VCaP (cell line): ENCODE data around the gene TTC24.
"Not testable (repeated sequence)": the region's sequence is repeated elsewhere in the genome, so short reads cannot be mapped to it uniquely, and the experiment has no call there.

ENCODE experiments used
- H3K27ac ChIP-seq: fragments of 450-650 bp; 2 replicates; pipeline ENCODE4 v1.5.1; 2017
- TF ChIP-seq, protein P1 (sequence below): fragments of 450-650 bp; conservative IDR thresholded peaks from 2 replicates; pipeline ENCODE4 v1.5.1; 2017; ENCODE audit warnings: mild to moderate bottlenecking, moderate library complexity

TTC24 gene

DNA sequence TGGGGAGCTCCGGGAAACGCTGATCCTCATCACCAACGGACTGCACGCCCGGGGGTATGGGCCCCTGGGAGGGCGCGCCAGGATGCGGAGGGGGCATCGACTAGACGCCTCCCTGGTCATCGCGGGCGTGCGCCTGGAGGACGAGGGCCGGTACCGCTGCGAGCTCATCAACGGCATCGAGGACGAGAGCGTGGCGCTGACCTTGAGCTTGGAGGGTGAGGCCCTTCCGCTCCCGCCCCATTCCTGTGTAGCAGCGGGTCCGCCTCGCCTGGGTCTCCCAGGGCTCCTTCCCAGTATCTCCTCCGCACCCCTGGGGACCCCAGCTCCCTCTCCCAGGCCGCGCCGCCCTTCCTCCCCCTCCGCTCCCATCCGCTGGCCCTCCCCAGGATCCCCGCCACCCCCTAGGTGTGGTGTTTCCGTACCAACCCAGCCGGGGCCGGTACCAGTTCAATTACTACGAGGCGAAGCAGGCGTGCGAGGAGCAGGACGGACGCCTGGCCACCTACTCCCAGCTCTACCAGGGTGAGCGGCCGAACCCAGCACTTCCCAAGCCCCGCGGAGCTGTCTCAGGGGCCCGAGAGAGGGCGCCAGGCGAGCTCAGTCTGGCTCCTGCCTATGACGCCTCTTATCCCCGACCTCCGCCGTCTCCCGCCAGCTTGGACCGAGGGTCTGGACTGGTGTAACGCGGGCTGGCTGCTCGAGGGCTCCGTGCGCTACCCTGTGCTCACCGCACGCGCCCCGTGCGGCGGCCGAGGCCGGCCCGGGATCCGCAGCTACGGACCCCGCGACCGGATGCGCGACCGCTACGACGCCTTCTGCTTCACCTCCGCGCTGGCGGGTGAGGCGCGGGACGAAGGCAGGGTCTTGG lies 44.7 kb downstream of the TTC24 start:
- H3K27ac ChIP-seq: peak overlapping the region; percentile 35; the same call in 1 of the 2 replicates
- TF ChIP-seq, protein P1, sequence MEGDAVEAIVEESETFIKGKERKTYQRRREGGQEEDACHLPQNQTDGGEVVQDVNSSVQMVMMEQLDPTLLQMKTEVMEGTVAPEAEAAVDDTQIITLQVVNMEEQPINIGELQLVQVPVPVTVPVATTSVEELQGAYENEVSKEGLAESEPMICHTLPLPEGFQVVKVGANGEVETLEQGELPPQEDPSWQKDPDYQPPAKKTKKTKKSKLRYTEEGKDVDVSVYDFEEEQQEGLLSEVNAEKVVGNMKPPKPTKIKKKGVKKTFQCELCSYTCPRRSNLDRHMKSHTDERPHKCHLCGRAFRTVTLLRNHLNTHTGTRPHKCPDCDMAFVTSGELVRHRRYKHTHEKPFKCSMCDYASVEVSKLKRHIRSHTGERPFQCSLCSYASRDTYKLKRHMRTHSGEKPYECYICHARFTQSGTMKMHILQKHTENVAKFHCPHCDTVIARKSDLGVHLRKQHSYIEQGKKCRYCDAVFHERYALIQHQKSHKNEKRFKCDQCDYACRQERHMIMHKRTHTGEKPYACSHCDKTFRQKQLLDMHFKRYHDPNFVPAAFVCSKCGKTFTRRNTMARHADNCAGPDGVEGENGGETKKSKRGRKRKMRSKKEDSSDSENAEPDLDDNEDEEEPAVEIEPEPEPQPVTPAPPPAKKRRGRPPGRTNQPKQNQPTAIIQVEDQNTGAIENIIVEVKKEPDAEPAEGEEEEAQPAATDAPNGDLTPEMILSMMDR: peak; percentile 62

DNA sequence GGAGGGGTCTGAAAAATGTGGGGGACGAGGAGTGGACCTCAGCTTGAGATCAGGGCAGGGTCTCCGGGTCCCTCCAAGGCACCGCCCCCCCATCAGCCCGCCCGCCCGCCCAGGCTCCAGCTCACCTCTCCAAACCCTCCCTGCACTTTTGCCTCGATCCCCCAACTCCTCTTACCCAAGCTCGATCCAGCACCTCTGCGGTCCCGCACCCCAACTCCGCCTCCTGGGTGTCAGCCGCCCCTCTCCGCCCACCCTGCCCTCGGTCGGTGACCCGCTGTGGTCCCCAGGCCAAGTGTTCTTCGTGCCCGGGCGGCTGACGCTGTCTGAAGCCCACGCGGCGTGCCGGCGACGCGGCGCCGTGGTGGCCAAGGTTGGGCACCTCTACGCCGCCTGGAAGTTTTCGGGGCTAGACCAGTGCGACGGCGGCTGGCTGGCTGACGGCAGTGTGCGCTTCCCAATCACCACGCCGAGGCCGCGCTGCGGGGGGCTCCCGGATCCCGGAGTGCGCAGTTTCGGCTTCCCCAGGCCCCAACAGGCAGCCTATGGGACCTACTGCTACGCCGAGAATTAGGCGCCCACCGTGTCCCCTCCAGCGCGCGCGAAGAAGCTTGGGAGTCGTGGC lies 45.4 kb downstream of the TTC24 start:
- no peak overlapping the region; the same call in 1 of the 2 replicates for H3K27ac ChIP-seq
- TF ChIP-seq, protein P1: no peak

DNA sequence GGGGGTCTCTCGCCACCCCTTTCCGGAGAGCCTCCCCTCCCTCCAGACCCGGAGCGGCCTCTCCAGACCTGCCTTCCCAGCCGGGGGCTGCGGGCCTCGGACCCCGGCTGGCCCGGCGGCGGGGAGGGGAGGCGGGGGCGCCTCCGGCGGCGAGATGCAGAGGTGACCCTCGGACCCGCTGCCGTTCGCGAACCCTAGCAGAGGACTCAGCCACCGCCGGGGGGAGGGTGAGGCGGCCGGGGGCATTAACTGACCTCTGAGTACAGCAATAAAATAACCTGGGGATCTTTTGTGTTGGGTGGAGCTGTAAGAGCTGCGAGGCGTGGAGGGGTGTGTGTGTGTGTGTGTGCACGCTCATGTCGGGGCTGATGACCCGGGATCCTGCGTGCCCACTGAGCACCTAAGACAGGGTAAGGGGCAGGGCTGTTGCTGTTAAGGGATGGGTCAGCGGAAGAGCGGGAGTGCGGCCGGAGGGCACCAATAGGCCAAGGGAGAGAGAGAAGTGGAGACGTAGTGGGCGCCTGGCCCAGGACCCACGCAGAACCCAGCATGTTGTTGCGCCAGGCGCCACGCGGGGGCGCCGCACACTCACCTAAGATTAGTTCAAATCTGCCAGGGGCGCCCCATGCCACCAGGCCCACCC lies 46.0 kb downstream of the TTC24 start:
- H3K27ac ChIP-seq: no peak overlapping the region

DNA sequence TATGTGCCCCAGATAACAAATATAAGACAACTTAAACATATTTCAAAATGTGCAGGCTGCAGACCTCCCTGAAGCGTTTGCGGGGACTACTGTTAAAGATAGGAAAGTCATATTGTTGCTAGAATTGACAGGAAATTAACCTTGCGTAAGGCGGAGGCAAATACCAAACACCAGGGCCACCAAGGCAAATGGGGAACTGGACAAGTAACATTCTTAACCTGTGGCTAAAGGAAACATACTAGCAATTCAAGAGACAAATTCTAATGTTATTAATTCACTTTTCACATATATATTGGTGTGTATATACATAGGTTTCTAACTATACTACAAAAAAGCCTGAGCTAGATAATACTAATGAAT lies 46.5 kb downstream of the TTC24 start:
- no peak overlapping the region for H3K27ac ChIP-seq
- TF ChIP-seq, protein P1: peak; percentile 12

More for the DNA sequence above, 46.0 kb downstream of the TTC24 start:
- TF ChIP-seq, protein P1: peak; percentile 91

DNA sequence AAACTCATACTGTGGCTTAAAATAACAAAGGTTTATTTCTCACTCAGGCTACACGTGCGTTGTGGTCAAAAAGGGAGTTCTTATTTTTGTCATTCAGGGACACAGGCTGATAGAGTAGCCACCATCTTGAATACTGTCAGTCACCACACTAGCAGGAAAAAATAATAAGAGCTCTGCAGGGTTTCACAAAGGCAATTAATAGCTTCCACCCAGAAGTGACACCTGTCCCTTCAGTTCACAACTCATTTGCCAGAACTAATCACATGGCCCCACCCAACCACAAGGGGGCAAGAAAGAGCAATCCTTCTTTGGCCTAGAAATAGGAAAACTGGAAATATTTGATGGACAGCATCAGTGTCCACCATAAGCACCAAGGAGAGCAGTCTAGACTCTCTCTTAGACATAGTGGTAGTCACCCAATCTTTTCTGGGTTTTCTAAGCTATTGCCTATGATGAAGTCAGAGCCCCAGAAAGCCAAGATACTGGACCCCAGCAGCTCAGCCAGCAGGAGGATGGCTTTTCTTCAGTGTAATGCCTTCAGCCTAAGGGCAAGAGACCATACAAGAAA lies 47.9 kb downstream of the TTC24 start:
- TF ChIP-seq, protein P1: peak; percentile 76
- H3K27ac ChIP-seq: no peak overlapping the region

DNA sequence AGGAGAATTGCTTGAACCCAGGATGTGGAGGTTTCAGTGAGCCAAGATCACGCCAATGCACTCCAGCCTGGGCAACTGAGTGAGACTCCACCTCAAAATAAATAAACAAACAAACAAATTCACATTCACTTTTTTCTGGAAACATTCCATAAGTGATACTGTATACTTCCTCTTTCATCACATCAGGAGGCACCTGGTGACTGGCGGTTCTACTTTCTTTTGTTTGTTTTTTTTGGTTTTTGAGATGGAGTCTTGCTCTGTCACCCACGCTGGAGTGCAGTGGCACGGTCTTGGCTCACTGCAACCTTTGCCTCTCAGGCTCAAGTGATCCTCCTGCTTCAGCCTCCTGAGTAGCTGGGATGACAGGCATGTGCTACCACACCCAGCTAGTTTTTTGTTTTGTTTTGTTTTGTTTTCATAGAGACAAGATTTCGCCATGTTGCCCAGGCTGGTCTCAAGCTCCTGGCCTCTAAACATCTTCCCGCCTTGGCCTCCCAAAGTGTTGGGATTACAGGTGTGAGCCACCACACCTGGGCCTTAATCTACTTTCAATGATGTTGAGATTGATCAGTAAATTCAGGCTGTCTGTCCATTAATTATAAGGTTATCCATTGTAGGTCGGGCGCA lies 50.4 kb downstream of the TTC24 start:
- H3K27ac ChIP-seq: no peak overlapping the region
- TF ChIP-seq, protein P1: no peak

DNA sequence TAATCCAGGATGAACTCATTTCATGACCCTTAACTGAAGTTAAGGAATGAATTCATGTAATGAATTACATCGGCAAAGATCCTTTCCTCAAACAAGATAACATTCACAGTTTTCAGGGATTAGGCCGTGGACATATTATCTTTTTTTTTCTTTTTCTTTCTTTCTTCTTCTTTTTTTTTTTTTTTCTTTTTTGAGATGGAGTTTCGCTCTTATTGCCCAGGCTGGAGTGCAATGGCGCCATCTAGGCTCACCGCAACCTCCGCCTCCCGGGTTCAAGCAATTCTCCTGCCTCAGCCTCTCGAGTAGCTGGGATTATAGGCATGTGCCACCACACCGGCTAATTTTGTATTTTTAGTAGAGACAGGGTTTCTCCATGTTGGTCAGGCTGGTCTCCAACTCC lies 51.6 kb downstream of the TTC24 start:
- not testable (repeated sequence) for H3K27ac ChIP-seq
